DND-41 (cell line): ENCODE data around the gene CAV2.

ENCODE experiments used
- EZH2 ChIP-seq: IDR thresholded peaks from 3 replicates; pipeline ENCODE4 v1.6.1; 2012; ENCODE audit warnings: borderline replicate concordance, low read depth, mild to moderate bottlenecking, moderate library complexity, low read length, inconsistent platforms; ENCODE audit not compliant: severe bottlenecking
- TF ChIP-seq, protein P1 (sequence below): IDR thresholded peaks from 2 replicates; pipeline ENCODE4 v1.5.1; 2012; ENCODE audit warnings: borderline replicate concordance, low read length, moderate library complexity, mild to moderate bottlenecking; ENCODE audit not compliant: poor library complexity, severe bottlenecking; ENCODE audit errors: extremely low read depth

DNA sequence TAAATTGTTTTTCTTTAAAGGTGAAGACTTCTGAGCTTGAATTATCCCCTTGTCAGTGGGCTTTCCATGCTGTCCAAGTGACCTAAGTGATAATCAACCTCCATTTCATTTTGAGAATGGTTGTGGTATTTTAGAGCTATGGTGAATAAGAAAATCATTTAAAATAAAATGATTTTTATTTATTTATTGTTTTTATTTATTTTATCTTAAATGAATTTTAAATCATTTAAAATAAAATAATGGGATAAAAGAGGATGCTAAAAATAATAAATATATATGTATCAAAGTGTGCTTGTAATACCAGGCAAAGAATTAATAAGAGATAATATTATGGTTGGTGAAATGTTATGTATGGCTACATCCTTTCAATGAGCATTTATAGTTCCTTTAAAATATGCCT lies 49.8 kb downstream of the CAV2 start:
- TF ChIP-seq, protein P1, sequence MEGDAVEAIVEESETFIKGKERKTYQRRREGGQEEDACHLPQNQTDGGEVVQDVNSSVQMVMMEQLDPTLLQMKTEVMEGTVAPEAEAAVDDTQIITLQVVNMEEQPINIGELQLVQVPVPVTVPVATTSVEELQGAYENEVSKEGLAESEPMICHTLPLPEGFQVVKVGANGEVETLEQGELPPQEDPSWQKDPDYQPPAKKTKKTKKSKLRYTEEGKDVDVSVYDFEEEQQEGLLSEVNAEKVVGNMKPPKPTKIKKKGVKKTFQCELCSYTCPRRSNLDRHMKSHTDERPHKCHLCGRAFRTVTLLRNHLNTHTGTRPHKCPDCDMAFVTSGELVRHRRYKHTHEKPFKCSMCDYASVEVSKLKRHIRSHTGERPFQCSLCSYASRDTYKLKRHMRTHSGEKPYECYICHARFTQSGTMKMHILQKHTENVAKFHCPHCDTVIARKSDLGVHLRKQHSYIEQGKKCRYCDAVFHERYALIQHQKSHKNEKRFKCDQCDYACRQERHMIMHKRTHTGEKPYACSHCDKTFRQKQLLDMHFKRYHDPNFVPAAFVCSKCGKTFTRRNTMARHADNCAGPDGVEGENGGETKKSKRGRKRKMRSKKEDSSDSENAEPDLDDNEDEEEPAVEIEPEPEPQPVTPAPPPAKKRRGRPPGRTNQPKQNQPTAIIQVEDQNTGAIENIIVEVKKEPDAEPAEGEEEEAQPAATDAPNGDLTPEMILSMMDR, result no peak
- no peak for TF ChIP-seq EZH2
